HEK293 (cell line): Measurements from ENCODE around the gene HNF1A.

Source experiments
- CTCF ChIA-PET: fragments of 350-600 bp; formaldehyde crosslinking; extraction: SDS; loops from one replicate; lab custom pipeline; 2021; ENCODE audit warnings: antibody characterized with exemption; lab: Yijun Ruan, JAX
- POLR2A ChIA-PET: fragments of 300-600 bp; formaldehyde crosslinking; extraction: SDS; loops from one replicate; lab custom pipeline; 2020; ENCODE audit warnings: antibody characterized with exemption, inconsistent platforms; lab: Yijun Ruan, JAX
- H3K27ac ChIP-seq: fragments of 200-500 bp; sonication (Bioruptor generic); 2 replicates; pipeline ENCODE4 v1.5.1; 2014; ENCODE audit warnings: low read depth, low read length, control low read depth, inconsistent platforms; ENCODE audit errors: extremely low read depth
- H3K36me3 ChIP-seq, 2 experiments: fragments of 200-500 bp in 1 of 2; sonication (Bioruptor generic) in 1 of 2; 1 replicate in 1 of 2; 2 replicates in 1 of 2; pipeline ENCODE4 v1.5.1; 2014 to 2017; ENCODE audit warnings: inconsistent platforms in 2 of 2, low read length in 2 of 2; ENCODE audit not compliant: control insufficient read depth in 2 of 2, insufficient read depth in 1 of 2
- H3K4me1 ChIP-seq: fragments of 200-500 bp; sonication (Bioruptor generic); 2 replicates; pipeline ENCODE4 v1.5.1; 2014; ENCODE audit warnings: mild to moderate bottlenecking, low read length, inconsistent platforms; ENCODE audit not compliant: control insufficient read depth, insufficient read depth
- H3K4me3 ChIP-seq: 2 replicates; pipeline ENCODE4 v1.5.1; 2011; ENCODE audit warnings: low read depth, mild to moderate bottlenecking, control low read depth, low read length, moderate library complexity
- H3K9me3 ChIP-seq: fragments of 200-500 bp; sonication (Bioruptor generic); 2 replicates; pipeline ENCODE4 v1.5.1; 2014; ENCODE audit warnings: low read depth, low read length, inconsistent platforms; ENCODE audit not compliant: control insufficient read depth, insufficient read depth
- KLF16 ChIP-seq: fragments of 450-650 bp; formaldehyde crosslinking; IDR thresholded peaks from 2 replicates; pipeline ENCODE4 v1.5.1; 2017; ENCODE audit warnings: missing biosample characterization, missing genetic modification characterization
- YY1 ChIP-seq: fragments of 450-650 bp; formaldehyde crosslinking; IDR thresholded peaks from 2 replicates; pipeline ENCODE4 v1.5.1; 2018; ENCODE audit warnings: missing biosample characterization, missing genetic modification characterization
- ZEB2 ChIP-seq: fragments of 450-650 bp; formaldehyde crosslinking; IDR thresholded peaks from 2 replicates; pipeline ENCODE4 v1.5.1; 2016; ENCODE audit warnings: missing biosample characterization, missing genetic modification characterization
- ZFP3 ChIP-seq: fragments of 450-650 bp; formaldehyde crosslinking; IDR thresholded peaks from 2 replicates; pipeline ENCODE4 v1.5.1; 2016; ENCODE audit warnings: low read depth, missing biosample characterization, missing genetic modification characterization
- ZFP41 ChIP-seq: fragments of 450-650 bp; formaldehyde crosslinking; IDR thresholded peaks from 2 replicates; pipeline ENCODE4 v1.5.1; 2016; ENCODE audit warnings: missing biosample characterization, missing genetic modification characterization, borderline replicate concordance
- ZNF16 ChIP-seq: fragments of 450-650 bp; formaldehyde crosslinking; IDR thresholded peaks from 2 replicates; pipeline ENCODE4 v1.5.1; 2016; ENCODE audit warnings: low read depth, missing biosample characterization, missing genetic modification characterization
- ZNF211 ChIP-seq: fragments of 450-650 bp; formaldehyde crosslinking; IDR thresholded peaks from 2 replicates; pipeline ENCODE4 v1.5.1; 2016; ENCODE audit warnings: low read depth, missing biosample characterization, missing genetic modification characterization
- ZNF239 ChIP-seq: fragments of 450-650 bp; formaldehyde crosslinking; IDR thresholded peaks from 2 replicates; pipeline ENCODE4 v1.5.1; 2016; ENCODE audit warnings: missing biosample characterization, missing genetic modification characterization
- ZNF510 ChIP-seq: fragments of 450-650 bp; formaldehyde crosslinking; IDR thresholded peaks from 2 replicates; pipeline ENCODE4 v1.5.1; 2018; ENCODE audit warnings: mild to moderate bottlenecking, missing genetic modification characterization, missing biosample characterization; ENCODE audit not compliant: insufficient replicate concordance
- ZNF544 ChIP-seq: fragments of 450-650 bp; formaldehyde crosslinking; IDR thresholded peaks from 2 replicates; pipeline ENCODE4 v1.5.0; 2017; ENCODE audit warnings: missing biosample characterization, missing genetic modification characterization
- ZNF561 ChIP-seq: fragments of 450-650 bp; IDR thresholded peaks from 2 replicates; pipeline ENCODE4 v1.5.1; 2018; ENCODE audit warnings: missing biosample characterization, missing genetic modification characterization, borderline replicate concordance
- ZNF600 ChIP-seq: fragments of 450-650 bp; formaldehyde crosslinking; IDR thresholded peaks from 2 replicates; pipeline ENCODE4 v1.5.1; 2016; ENCODE audit warnings: missing biosample characterization, missing genetic modification characterization
- ZNF623 ChIP-seq: fragments of 450-650 bp; formaldehyde crosslinking; IDR thresholded peaks from 2 replicates; pipeline ENCODE4 v1.5.1; 2016; ENCODE audit warnings: missing biosample characterization, missing genetic modification characterization
- ZNF792 ChIP-seq: fragments of 450-650 bp; formaldehyde crosslinking; IDR thresholded peaks from 2 replicates; pipeline ENCODE4 v1.5.1; 2016; ENCODE audit warnings: missing biosample characterization, missing genetic modification characterization
- ZNF837 ChIP-seq: fragments of 450-650 bp; formaldehyde crosslinking; IDR thresholded peaks from 2 replicates; pipeline ENCODE4 v1.5.1; 2016; ENCODE audit warnings: missing biosample characterization, missing genetic modification characterization
- TF ChIP-seq, protein P1 (sequence below): fragments of 450-650 bp; formaldehyde crosslinking; IDR thresholded peaks from 2 replicates; pipeline ENCODE4 v1.5.1; 2016; ENCODE audit warnings: missing biosample characterization, missing genetic modification characterization
- TF ChIP-seq, protein P2 (sequence below): fragments of 450-650 bp; formaldehyde crosslinking; IDR thresholded peaks from 2 replicates; pipeline ENCODE4 v1.5.1; 2016; ENCODE audit warnings: missing biosample characterization, missing genetic modification characterization
- TF ChIP-seq, protein P3 (sequence below): fragments of 450-650 bp; formaldehyde crosslinking; IDR thresholded peaks from 2 replicates; pipeline ENCODE4 v1.5.1; 2016; ENCODE audit warnings: missing biosample characterization, missing genetic modification characterization
- TF ChIP-seq, protein P4 (sequence below): fragments of 450-650 bp; formaldehyde crosslinking; IDR thresholded peaks from 2 replicates; pipeline ENCODE4 v1.5.1; 2017; ENCODE audit warnings: missing biosample characterization, missing genetic modification characterization
- TF ChIP-seq, protein P5 (sequence below): fragments of 450-650 bp; formaldehyde crosslinking; IDR thresholded peaks from 2 replicates; pipeline ENCODE4 v1.5.1; 2016; ENCODE audit warnings: missing biosample characterization, missing genetic modification characterization
- TF ChIP-seq, protein P6 (sequence below): fragments of 450-650 bp; formaldehyde crosslinking; IDR thresholded peaks from 2 replicates; pipeline ENCODE4 v1.5.1; 2016; ENCODE audit warnings: missing biosample characterization, missing genetic modification characterization

Gene HNF1A

DNA sequence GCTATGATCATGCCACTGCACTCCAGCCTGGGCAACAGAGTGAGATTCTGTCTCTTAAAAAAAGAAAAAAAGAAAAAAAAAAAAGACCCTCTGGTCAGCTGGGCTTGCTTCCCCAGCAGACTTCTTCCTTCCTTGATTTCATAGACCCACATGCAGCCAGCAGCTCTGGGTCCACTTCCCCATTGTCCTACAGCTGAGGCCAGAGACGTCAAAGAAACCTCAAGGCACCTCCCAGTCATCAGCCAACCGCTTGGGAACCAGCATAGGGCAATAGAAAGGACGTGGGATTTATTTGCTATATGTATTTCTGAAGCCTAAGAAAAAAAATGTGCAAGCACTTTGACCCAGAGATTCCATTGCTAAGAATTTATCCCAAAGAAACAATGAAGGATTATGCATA lies 38.8 kb upstream of the HNF1A start (continued):
- TF ChIP-seq, protein P1, sequence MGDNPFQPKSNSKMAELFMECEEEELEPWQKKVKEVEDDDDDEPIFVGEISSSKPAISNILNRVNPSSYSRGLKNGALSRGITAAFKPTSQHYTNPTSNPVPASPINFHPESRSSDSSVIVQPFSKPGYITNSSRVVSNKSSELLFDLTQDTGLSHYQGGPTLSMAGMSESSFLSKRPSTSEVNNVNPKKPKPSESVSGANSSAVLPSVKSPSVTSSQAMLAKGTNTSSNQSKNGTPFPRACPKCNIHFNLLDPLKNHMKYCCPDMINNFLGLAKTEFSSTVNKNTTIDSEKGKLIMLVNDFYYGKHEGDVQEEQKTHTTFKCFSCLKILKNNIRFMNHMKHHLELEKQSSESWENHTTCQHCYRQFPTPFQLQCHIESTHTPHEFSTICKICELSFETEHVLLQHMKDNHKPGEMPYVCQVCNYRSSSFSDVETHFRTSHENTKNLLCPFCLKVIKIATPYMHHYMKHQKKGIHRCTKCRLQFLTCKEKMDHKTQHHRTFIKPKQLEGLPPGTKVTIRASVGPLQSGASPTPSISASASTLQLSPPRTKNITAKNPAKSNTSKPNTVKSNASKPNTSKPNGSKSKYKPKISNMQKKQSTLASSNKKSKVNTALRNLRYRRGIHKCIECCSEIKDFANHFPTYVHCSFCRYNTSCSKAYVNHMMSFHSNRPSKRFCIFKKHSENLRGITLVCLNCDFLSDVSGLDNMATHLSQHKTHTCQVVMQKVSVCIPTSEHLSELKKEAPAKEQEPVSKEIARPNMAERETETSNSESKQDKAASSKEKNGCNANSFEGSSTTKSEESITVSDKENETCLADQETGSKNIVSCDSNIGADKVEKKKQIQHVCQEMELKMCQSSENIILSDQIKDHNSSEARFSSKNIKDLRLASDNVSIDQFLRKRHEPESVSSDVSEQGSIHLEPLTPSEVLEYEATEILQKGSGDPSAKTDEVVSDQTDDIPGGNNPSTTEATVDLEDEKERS (tag by site-specific recombination) = no peak
- TF ChIP-seq ZFP41 (tag by site-specific recombination) = no peak
- TF ChIP-seq ZNF600 (tag by site-specific recombination) = no peak
- no peak for TF ChIP-seq ZEB2 (tag by site-specific recombination)
- TF ChIP-seq, protein P2, sequence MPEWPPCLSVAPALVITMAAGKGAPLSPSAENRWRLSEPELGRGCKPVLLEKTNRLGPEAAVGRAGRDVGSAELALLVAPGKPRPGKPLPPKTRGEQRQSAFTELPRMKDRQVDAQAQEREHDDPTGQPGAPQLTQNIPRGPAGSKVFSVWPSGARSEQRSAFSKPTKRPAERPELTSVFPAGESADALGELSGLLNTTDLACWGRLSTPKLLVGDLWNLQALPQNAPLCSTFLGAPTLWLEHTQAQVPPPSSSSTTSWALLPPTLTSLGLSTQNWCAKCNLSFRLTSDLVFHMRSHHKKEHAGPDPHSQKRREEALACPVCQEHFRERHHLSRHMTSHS (tag by site-specific recombination) = no peak
- TF ChIP-seq KLF16 (tag by site-specific recombination) = no peak
- TF ChIP-seq, protein P3, sequence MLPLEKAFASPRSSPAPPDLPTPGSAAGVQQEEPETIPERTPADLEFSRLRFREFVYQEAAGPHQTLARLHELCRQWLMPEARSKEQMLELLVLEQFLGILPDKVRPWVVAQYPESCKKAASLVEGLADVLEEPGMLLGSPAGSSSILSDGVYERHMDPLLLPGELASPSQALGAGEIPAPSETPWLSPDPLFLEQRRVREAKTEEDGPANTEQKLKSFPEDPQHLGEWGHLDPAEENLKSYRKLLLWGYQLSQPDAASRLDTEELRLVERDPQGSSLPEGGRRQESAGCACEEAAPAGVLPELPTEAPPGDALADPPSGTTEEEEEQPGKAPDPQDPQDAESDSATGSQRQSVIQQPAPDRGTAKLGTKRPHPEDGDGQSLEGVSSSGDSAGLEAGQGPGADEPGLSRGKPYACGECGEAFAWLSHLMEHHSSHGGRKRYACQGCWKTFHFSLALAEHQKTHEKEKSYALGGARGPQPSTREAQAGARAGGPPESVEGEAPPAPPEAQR = no peak

DNA sequence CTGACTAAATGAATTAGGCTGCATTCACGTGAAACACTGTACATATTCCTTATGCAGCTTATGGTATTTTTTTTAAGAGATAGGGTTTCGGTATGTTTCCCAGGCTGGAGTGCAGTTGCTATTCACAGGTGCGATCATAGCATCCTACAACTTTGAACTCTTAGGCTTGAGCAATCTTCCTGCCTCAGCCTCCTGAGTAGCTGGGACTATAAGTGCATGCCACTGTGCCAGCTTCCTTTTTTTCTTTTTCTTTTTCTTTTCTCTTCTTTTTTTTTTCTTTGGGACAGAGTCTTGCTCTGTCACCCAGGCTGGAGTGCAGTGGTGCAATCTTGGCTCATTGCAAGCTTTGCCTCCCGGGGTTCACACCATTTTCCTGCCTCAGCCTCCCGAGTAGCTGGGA lies 38.3 kb upstream of the HNF1A start:
- no peak overlapping the region for H3K27ac ChIP-seq
- H3K4me1 ChIP-seq = no peaks in the 10 kb centered on the region
- POLR2A ChIA-PET = no interaction called here
- no peaks in the 10 kb centered on the region for H3K9me3 ChIP-seq
- no peak for TF ChIP-seq ZNF239 (tag by site-specific recombination)
- no peak for TF ChIP-seq ZNF837
- TF ChIP-seq, protein P4, sequence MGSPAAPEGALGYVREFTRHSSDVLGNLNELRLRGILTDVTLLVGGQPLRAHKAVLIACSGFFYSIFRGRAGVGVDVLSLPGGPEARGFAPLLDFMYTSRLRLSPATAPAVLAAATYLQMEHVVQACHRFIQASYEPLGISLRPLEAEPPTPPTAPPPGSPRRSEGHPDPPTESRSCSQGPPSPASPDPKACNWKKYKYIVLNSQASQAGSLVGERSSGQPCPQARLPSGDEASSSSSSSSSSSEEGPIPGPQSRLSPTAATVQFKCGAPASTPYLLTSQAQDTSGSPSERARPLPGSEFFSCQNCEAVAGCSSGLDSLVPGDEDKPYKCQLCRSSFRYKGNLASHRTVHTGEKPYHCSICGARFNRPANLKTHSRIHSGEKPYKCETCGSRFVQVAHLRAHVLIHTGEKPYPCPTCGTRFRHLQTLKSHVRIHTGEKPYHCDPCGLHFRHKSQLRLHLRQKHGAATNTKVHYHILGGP = no peak
- no peak for TF ChIP-seq YY1 (tag by site-specific recombination)
- no peak for TF ChIP-seq ZNF211
- TF ChIP-seq ZNF16 (tag by site-specific recombination) = no peak
- no peak for TF ChIP-seq ZNF510 (tag by site-specific recombination)
- no peak for TF ChIP-seq ZNF561 (tag by site-specific recombination)
- TF ChIP-seq, protein P5, sequence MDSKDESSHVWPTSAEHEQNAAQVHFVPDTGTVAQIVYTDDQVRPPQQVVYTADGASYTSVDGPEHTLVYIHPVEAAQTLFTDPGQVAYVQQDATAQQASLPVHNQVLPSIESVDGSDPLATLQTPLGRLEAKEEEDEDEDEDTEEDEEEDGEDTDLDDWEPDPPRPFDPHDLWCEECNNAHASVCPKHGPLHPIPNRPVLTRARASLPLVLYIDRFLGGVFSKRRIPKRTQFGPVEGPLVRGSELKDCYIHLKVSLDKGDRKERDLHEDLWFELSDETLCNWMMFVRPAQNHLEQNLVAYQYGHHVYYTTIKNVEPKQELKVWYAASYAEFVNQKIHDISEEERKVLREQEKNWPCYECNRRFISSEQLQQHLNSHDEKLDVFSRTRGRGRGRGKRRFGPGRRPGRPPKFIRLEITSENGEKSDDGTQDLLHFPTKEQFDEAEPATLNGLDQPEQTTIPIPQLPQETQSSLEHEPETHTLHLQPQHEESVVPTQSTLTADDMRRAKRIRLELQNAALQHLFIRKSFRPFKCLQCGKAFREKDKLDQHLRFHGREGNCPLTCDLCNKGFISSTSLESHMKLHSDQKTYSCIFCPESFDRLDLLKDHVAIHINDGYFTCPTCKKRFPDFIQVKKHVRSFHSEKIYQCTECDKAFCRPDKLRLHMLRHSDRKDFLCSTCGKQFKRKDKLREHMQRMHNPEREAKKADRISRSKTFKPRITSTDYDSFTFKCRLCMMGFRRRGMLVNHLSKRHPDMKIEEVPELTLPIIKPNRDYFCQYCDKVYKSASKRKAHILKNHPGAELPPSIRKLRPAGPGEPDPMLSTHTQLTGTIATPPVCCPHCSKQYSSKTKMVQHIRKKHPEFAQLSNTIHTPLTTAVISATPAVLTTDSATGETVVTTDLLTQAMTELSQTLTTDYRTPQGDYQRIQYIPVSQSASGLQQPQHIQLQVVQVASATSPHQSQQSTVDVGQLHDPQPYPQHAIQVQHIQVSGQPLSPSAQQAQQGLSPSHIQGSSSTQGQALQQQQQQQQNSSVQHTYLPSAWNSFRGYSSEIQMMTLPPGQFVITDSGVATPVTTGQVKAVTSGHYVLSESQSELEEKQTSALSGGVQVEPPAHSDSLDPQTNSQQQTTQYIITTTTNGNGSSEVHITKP = no peak
- no peak for TF ChIP-seq ZNF792 (tag by site-specific recombination)
- TF ChIP-seq ZNF623 (tag by site-specific recombination) = no peak
- TF ChIP-seq ZFP3 = no peak
- TF ChIP-seq ZNF544 (tag by site-specific recombination) = no peak
- TF ChIP-seq, protein P6, sequence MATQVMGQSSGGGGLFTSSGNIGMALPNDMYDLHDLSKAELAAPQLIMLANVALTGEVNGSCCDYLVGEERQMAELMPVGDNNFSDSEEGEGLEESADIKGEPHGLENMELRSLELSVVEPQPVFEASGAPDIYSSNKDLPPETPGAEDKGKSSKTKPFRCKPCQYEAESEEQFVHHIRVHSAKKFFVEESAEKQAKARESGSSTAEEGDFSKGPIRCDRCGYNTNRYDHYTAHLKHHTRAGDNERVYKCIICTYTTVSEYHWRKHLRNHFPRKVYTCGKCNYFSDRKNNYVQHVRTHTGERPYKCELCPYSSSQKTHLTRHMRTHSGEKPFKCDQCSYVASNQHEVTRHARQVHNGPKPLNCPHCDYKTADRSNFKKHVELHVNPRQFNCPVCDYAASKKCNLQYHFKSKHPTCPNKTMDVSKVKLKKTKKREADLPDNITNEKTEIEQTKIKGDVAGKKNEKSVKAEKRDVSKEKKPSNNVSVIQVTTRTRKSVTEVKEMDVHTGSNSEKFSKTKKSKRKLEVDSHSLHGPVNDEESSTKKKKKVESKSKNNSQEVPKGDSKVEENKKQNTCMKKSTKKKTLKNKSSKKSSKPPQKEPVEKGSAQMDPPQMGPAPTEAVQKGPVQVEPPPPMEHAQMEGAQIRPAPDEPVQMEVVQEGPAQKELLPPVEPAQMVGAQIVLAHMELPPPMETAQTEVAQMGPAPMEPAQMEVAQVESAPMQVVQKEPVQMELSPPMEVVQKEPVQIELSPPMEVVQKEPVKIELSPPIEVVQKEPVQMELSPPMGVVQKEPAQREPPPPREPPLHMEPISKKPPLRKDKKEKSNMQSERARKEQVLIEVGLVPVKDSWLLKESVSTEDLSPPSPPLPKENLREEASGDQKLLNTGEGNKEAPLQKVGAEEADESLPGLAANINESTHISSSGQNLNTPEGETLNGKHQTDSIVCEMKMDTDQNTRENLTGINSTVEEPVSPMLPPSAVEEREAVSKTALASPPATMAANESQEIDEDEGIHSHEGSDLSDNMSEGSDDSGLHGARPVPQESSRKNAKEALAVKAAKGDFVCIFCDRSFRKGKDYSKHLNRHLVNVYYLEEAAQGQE = no peak
- TF ChIP-seq, all 188 proteins: peak for 0
- CTCF ChIA-PET = interaction anchor here (0.6 to 1.0 kb wide), 5 partner anchors 29 to 305 kb away, joined by 3 to 6 read pairs (median 3); no protein-coding TSS in a partner anchor
- no peak overlapping the region for H3K4me3 ChIP-seq
- H3K36me3 ChIP-seq = no peaks in the 10 kb centered on the region
